GM12801 (cell line): ENCODE data around the gene AMOTL2.

ENCODE experiments used
- CTCF ChIP-seq: IDR thresholded peaks from one replicate; pipeline ENCODE4 v1.5.1; 2011; ENCODE audit warnings: control low read depth; ENCODE audit not compliant: insufficient read length; ENCODE audit errors: extremely low read depth

Gene AMOTL2

GRCh38 chr3:134357914-134358811 is 16.1 kb downstream of the AMOTL2 start:
- no peak for TF ChIP-seq CTCF

DNA sequence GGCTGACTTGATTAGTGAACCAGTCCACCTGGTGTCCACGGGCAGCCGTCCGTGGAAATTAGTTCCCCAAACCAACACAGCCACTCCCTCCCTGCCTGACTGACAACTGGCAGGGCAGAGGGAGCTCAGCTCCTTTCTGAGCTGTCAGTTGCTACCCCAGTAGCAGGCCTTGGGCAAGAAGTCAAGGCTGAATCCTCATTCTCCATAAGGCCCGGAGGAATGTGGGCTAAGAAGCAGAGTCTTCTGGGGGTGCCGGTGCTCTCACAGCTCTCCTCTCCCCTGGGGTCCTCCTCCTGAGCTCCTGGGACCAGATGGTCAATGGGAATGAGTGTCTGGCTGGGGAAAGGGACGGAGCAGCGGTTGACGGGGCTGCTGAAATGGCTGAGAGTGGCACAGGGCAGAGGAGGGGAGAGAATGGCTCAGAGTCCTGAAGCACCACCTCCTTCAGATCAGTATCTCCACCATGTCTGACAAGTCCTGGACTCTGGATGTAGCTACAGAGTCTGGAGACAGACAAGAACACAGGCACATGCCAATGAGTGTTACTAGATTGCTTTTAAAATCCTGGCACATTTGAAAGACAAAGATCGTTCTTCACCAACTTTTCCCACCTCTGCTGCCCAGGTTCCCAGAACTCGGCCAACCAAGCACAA is 16.9 kb downstream of the AMOTL2 start:
- no peak for TF ChIP-seq CTCF

GRCh38 chr3:134356411-134357040 is 17.7 kb downstream of the AMOTL2 start:
- no peak for TF ChIP-seq CTCF

- TF ChIP-seq CTCF = no peak
These were observed 18.8 kb downstream of the AMOTL2 start for GRCh38 chr3:134355416-134355815.

- no peak for TF ChIP-seq CTCF
These were observed 19.5 kb downstream of the AMOTL2 start for GRCh38 chr3:134354612-134355251.

DNA sequence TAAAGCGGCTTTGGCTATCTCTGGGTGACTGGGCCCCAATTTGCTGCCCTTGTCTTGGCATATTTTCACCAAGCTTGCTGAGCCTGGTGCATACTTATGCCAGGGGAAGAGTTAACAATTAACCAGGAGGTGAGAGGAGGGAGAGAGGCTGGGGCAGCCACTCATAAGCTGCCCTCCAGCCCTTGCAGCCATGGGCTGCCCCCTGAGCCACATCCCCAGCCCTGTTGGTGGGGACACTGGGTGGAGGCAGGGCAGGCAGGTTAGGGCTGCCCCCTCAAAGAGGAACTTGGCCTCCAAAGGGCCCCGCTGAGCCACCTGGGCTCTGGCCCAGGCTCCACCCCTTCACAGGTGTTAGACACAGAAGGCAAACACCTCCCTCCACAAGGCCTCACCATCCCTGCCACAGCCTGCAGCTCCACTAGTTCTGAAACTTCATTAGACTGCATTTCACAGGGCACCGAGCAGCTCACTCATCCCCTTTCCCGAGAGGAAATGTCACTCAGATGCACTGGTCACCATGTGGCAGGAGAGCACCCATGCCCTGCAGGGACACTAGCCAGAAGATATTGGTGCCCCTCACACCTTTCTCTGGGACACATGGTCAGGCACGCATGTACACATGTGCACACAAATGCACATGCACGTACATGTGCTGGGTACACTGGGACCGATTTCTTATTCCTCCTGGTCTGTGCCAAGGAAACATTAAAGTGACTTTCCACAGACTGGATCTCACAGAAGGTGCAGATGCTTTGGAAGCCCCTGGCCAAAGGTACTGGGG is 20.2 kb downstream of the AMOTL2 start:
- no peak for TF ChIP-seq CTCF
